ENCODE results near the gene OXGR1. TPM values are rescaled to one million over a fixed set of nuclear protein-coding genes. Genes with fewer than 3 reads are reported as not detected.
"Not testable (repeated sequence)": the region's sequence is repeated elsewhere in the genome, so short reads cannot be mapped to it uniquely, and the experiment has no call there.

Gene OXGR1
- total RNA-seq, 6 experiments from 2014 or later, result not detected

GRCh38 chr13:96988441-96988840, 5.8 kb downstream of the OXGR1 start:
- TF ChIP-seq CTCF (IDR thresholded peaks at IDR 0.05) (no peak), POLR2A (IDR thresholded peaks at IDR 0.05) (no peak)
- DNase-seq (no peak), ATAC-seq (no peak)
- H3K4me3 ChIP-seq, result no peak overlapping the region
- WGBS (ENCODE audit: insufficient coverage, low coverage, low lambda C conversion rate, missing lambda C conversion rate), result 67% methylated on average over 5 of the region's 5 CpGs
- no peaks in the 10 kb centered on the region for H3K36me3 ChIP-seq
- intact Hi-C loops (cut with DNase I), result no loop called here
- no peak overlapping the region for H3K27ac ChIP-seq
- H3K4me1 ChIP-seq, result peaks cover 0 to 2% (median 0%) of the 10 kb centered on the region in 4 donors
- H3K9me3 ChIP-seq, result no peaks in the 10 kb centered on the region
- H3K27me3 ChIP-seq, result peaks cover 0 to 4% of the 10 kb centered on the region in 2 donors

GRCh38 chr13:96984051-96984508, 10.2 kb downstream of the OXGR1 start:
- 17% methylated on average over 6 of the region's 6 CpGs for WGBS (ENCODE audit: insufficient coverage, low coverage, low lambda C conversion rate, missing lambda C conversion rate)
- no peak overlapping the region for H3K4me3 ChIP-seq
- no peaks in the 10 kb centered on the region for H3K9me3 ChIP-seq
- no peaks in the 10 kb centered on the region for H3K36me3 ChIP-seq
- ATAC-seq (peak; percentile 73 to 94 (median 83)), DNase-seq (peak in 1 of 3 donors; percentile 30)
- intact Hi-C loops (cut with DNase I), result no loop called here
- H3K27ac ChIP-seq, result no peak overlapping the region
- H3K4me1 ChIP-seq, result peaks cover 0 to 2% (median 0%) of the 10 kb centered on the region in 4 donors
- no peaks in the 10 kb centered on the region for H3K27me3 ChIP-seq
- TF ChIP-seq CTCF (IDR thresholded peaks at IDR 0.05), result peak in 3 of 4 donors; percentile 8 to 12 (median 12)
- no peak for TF ChIP-seq POLR2A (IDR thresholded peaks at IDR 0.05)

- H3K27ac ChIP-seq, result no peak overlapping the region
- TF ChIP-seq POLR2A (IDR thresholded peaks at IDR 0.05) (no peak), CTCF (IDR thresholded peaks at IDR 0.05) (no peak)
- peak; percentile 45 to 81 (median 62) for ATAC-seq
Observed at GRCh38 chr13:96982672-96983071, 11.6 kb downstream of the OXGR1 start.

GRCh38 chr13:96979861-96980260, 14.4 kb downstream of the OXGR1 start:
- intact Hi-C loops (cut with DNase I); H3K4me1 ChIP-seq; H3K9me3 ChIP-seq; H3K27me3 ChIP-seq; DNase-seq; H3K4me3 ChIP-seq; H3K36me3 ChIP-seq; ATAC-seq; H3K27ac ChIP-seq: not testable (repeated sequence)
- WGBS (ENCODE audit: insufficient coverage, low coverage, low lambda C conversion rate, missing lambda C conversion rate), result no CpG with 5 or more reads among the region's 1 CpG

More at GRCh38 chr13:96982672-96983071, 11.6 kb downstream of the OXGR1 start:
- DNase-seq, result no peak
- Histone ChIP-seq H3K4me3 (no peak overlapping the region), H3K4me1 (peaks cover 0 to 2% (median 0%) of the 10 kb centered on the region in 4 donors), H3K36me3 (no peaks in the 10 kb centered on the region), H3K9me3 (no peaks in the 10 kb centered on the region), H3K27me3 (no peaks in the 10 kb centered on the region)
- intact Hi-C loops (cut with DNase I), result no loop called here
- WGBS (ENCODE audit: insufficient coverage, low coverage, low lambda C conversion rate, missing lambda C conversion rate), result 29% methylated on average over 2 of the region's 2 CpGs

GRCh38 chr13:96968027-96968426, 26.2 kb downstream of the OXGR1 start:
- DNase-seq (no peak), ATAC-seq (no peak)
- H3K4me1 ChIP-seq, result no peaks in the 10 kb centered on the region
- H3K9me3 ChIP-seq, result peaks cover 0 to 6% (median 3%) of the 10 kb centered on the region in 4 donors
- H3K4me3 ChIP-seq, result no peak overlapping the region
- H3K36me3 ChIP-seq, result no peaks in the 10 kb centered on the region
- TF ChIP-seq POLR2A (IDR thresholded peaks at IDR 0.05), result no peak
- TF ChIP-seq CTCF (IDR thresholded peaks at IDR 0.05), result no peak
- no peaks in the 10 kb centered on the region for H3K27me3 ChIP-seq
- 36% methylated on average over 2 of the region's 2 CpGs for WGBS (ENCODE audit: insufficient coverage, low coverage, low lambda C conversion rate, missing lambda C conversion rate)
- intact Hi-C loops (cut with DNase I), result no loop called here
- H3K27ac ChIP-seq, result no peak overlapping the region

Measured in right lobe of liver (tissue), 6 donors.